Loucy (cell line): ENCODE data around the gene PGAM4.

Experiments
- H2AFZ ChIP-seq: fragments of 200-600 bp; sonication (generic); 2 replicates; pipeline ENCODE4 v1.6.0; 2016; ENCODE audit warnings: antibody characterized with exemption, mild to moderate bottlenecking, low read length, moderate library complexity
- H3F3A ChIP-seq: fragments of 200-600 bp; 2 replicates; pipeline ENCODE4 v1.6.0; 2016; ENCODE audit warnings: antibody characterized with exemption, low read depth, mild to moderate bottlenecking
- H3K27me3 ChIP-seq: fragments of 200-600 bp; sonication (generic); 2 replicates; pipeline ENCODE4 v1.6.1; 2014; ENCODE audit warnings: low read length, mild to moderate bottlenecking; ENCODE audit not compliant: insufficient read depth, poor library complexity, severe bottlenecking
- H3K36me3 ChIP-seq: fragments of 200-600 bp; sonication (generic); 2 replicates; pipeline ENCODE4 v1.6.1; 2016; ENCODE audit warnings: low read length; ENCODE audit not compliant: insufficient read depth
- H3K4me1 ChIP-seq: fragments of 200-600 bp; sonication (generic); 2 replicates; pipeline ENCODE4 v1.5.1; 2014; ENCODE audit warnings: low read length, mild to moderate bottlenecking; ENCODE audit not compliant: insufficient read depth, poor library complexity, severe bottlenecking
- H3K4me2 ChIP-seq: fragments of 200-600 bp; sonication (generic); 2 replicates; pipeline ENCODE4 v1.6.0; 2014; ENCODE audit warnings: antibody characterized with exemption, low read length, low read depth, mild to moderate bottlenecking; ENCODE audit not compliant: poor library complexity, severe bottlenecking
- H3K4me3 ChIP-seq: fragments of 200-600 bp; sonication (generic); 2 replicates; pipeline ENCODE4 v1.5.1; 2014; ENCODE audit warnings: low read length, mild to moderate bottlenecking, mixed read lengths; ENCODE audit not compliant: poor library complexity, severe bottlenecking
- H3K79me2 ChIP-seq: fragments of 200-600 bp; sonication (generic); 2 replicates; pipeline ENCODE4 v1.6.1; 2014; ENCODE audit warnings: low read length; ENCODE audit not compliant: insufficient read depth
- H3K9ac ChIP-seq: fragments of 200-600 bp; sonication (generic); 2 replicates; pipeline ENCODE4 v1.6.0; 2014; ENCODE audit warnings: mild to moderate bottlenecking, low read depth, low read length, moderate library complexity; ENCODE audit not compliant: poor library complexity, severe bottlenecking
- H3K9me2 ChIP-seq: fragments of 200-600 bp; sonication (generic); replicated peaks from 2 replicates; pipeline ENCODE4 v1.6.1; 2016; ENCODE audit warnings: low read depth, low read length, mixed read lengths
- H3K9me3 ChIP-seq: fragments of 200-600 bp; sonication (generic); 2 replicates; pipeline ENCODE4 v1.6.1; 2014; ENCODE audit warnings: mild to moderate bottlenecking, antibody characterized with exemption, low read length, low read depth; ENCODE audit not compliant: insufficient read depth
- H4K20me1 ChIP-seq: fragments of 200-600 bp; sonication (generic); 2 replicates; pipeline ENCODE4 v1.6.0; 2014; ENCODE audit warnings: antibody characterized with exemption, low read length, mild to moderate bottlenecking; ENCODE audit not compliant: insufficient read depth, poor library complexity, severe bottlenecking
- CTCF ChIP-seq: fragments of 200-600 bp; sonication (generic); conservative IDR thresholded peaks from 2 replicates; pipeline ENCODE4 v1.5.1; 2014; ENCODE audit warnings: mild to moderate bottlenecking, antibody characterized with exemption, low read length
- EZH2phosphoT487 ChIP-seq: fragments of 200-600 bp; IDR thresholded peaks from 2 replicates; pipeline ENCODE4 v1.6.1; 2018; ENCODE audit warnings: antibody characterized with exemption, mild to moderate bottlenecking, moderate library complexity, borderline replicate concordance

Gene PGAM4

GRCh38 chrX:77969538-77969937 lies at the start of gene PGAM4:
Gene PGAM4, minus strand, starts transcription at chrX:77969638. Its CDS starts 0 bp downstream, at chrX:77969638.
- no peak within 1 kb of the TSS for H3K4me2 ChIP-seq
- no peak within 1 kb of the TSS for H3K9ac ChIP-seq
- H3F3A ChIP-seq: no peaks in the 10 kb centered on the region
- TF ChIP-seq EZH2phosphoT487 (no peak), CTCF (no peak)
- H3K9me3 ChIP-seq: no peaks in the 10 kb centered on the region
- no peak within 1 kb of the TSS for H3K4me3 ChIP-seq
- 0 out of 2 replicates have a peak, but pooled peaks cover 3% of the 10 kb centered on the region for H3K36me3 ChIP-seq
- no peak within 1 kb of the TSS for H2AFZ ChIP-seq
- no peaks in the 10 kb centered on the region for H4K20me1 ChIP-seq
- H3K27me3 ChIP-seq: no peaks in the 10 kb centered on the region
- H3K4me1 ChIP-seq: no peaks in the 10 kb centered on the region
- H3K79me2 ChIP-seq: no peaks in the 10 kb centered on the region
- H3K9me2 ChIP-seq: no peaks in the 10 kb centered on the region

GRCh38 chrX:78011846-78012245 lies 42.4 kb upstream of the PGAM4 start:
- Histone ChIP-seq H3F3A (no peaks in the 10 kb centered on the region), H3K79me2 (no peaks in the 10 kb centered on the region), H3K9ac (no peak overlapping the region), H2AFZ (no peak overlapping the region), H3K36me3 (no peaks in the 10 kb centered on the region), H3K27me3 (no peaks in the 10 kb centered on the region), H3K4me3 (no peak overlapping the region), H3K9me3 (no peaks in the 10 kb centered on the region), H4K20me1 (no peaks in the 10 kb centered on the region), H3K4me2 (no peak overlapping the region), H3K9me2 (no peaks in the 10 kb centered on the region), H3K4me1 (no peaks in the 10 kb centered on the region)
- TF ChIP-seq EZH2phosphoT487 (no peak), CTCF (no peak)

- no peak for TF ChIP-seq EZH2phosphoT487
- no peak for TF ChIP-seq CTCF
Measured at GRCh38 chrX:77979870-77980269, 10.4 kb upstream of the PGAM4 start.

More at GRCh38 chrX:77979870-77980269, 10.4 kb upstream of the PGAM4 start:
- H3F3A ChIP-seq: no peaks in the 10 kb centered on the region
- no peaks in the 10 kb centered on the region for H3K9me3 ChIP-seq
- no peaks in the 10 kb centered on the region for H3K4me1 ChIP-seq
- H3K4me2 ChIP-seq: no peak overlapping the region
- H3K79me2 ChIP-seq: no peaks in the 10 kb centered on the region
- H3K9me2 ChIP-seq: no peaks in the 10 kb centered on the region
- H3K4me3 ChIP-seq: no peak overlapping the region
- H3K9ac ChIP-seq: no peak overlapping the region
- H4K20me1 ChIP-seq: no peaks in the 10 kb centered on the region
- no peak overlapping the region for H2AFZ ChIP-seq
- no peaks in the 10 kb centered on the region for H3K36me3 ChIP-seq
- H3K27me3 ChIP-seq: no peaks in the 10 kb centered on the region
